Skeletal muscle cell (primary cell): ENCODE data around the gene SIX6.
"Not testable (repeated sequence)": the region's sequence is repeated elsewhere in the genome, so short reads cannot be mapped to it uniquely, and the experiment has no call there.

Source experiments
- DNase-seq: peaks from one replicate; pipeline ENCODE4 v3.0.0-alpha.2; 2010; ENCODE audit warnings: low read depth
- H3K4me3 ChIP-seq: 2 replicates; pipeline ENCODE4 v1.5.1; 2011; ENCODE audit warnings: low read depth, mild to moderate bottlenecking, control low read depth, low read length, moderate library complexity

Gene SIX6

GRCh38 chr14:60508707-60509437 is at the start of gene SIX6:
Gene SIX6, plus strand, starts transcription at chr14:60509146. Its CDS starts 253 bp downstream, at chr14:60509399.
- DNase-seq = no peak

GRCh38 chr14:60480248-60480647 is 28.7 kb upstream of the SIX6 start:
- not testable (repeated sequence) for DNase-seq, H3K4me3 ChIP-seq

More at GRCh38 chr14:60508707-60509437, at the start of gene SIX6:
- H3K4me3 ChIP-seq = no peak within 1 kb of the TSS

- DNase-seq = no peak
- no peak overlapping the region for H3K4me3 ChIP-seq
Measured at GRCh38 chr14:60482743-60483142, 26.2 kb upstream of the SIX6 start.

- peak overlapping the region; percentile 70 for H3K4me3 ChIP-seq
- no peak for DNase-seq
Measured at GRCh38 chr14:60485057-60485597, 23.8 kb upstream of the SIX6 start.

GRCh38 chr14:60485598-60486251 is 23.2 kb upstream of the SIX6 start, which contains the start of gene C14orf39:
Gene C14orf39, minus strand, starts transcription at chr14:60486063. Its CDS starts 985 bp downstream, at chr14:60485078.
- DNase-seq = peak; percentile 26
- H3K4me3 ChIP-seq = peak within 1 kb of the TSS; percentile 70

GRCh38 chr14:60487211-60487610 is 21.7 kb upstream of the SIX6 start:
- DNase-seq = no peak
- no peak overlapping the region for H3K4me3 ChIP-seq

- no peak overlapping the region for H3K4me3 ChIP-seq
- no peak for DNase-seq
Measured at GRCh38 chr14:60488175-60488574, 20.8 kb upstream of the SIX6 start.

GRCh38 chr14:60490270-60490669 is 18.7 kb upstream of the SIX6 start:
- DNase-seq = no peak
- H3K4me3 ChIP-seq = no peak overlapping the region

GRCh38 chr14:60495946-60496345 is 13.0 kb upstream of the SIX6 start:
- no peak overlapping the region for H3K4me3 ChIP-seq
- DNase-seq = no peak

GRCh38 chr14:60502541-60502940 is 6.4 kb upstream of the SIX6 start:
- DNase-seq = no peak
- H3K4me3 ChIP-seq = no peak overlapping the region

- H3K4me3 ChIP-seq = no peak overlapping the region
- no peak for DNase-seq
Measured at GRCh38 chr14:60505448-60505847, 3.5 kb upstream of the SIX6 start.

GRCh38 chr14:60506010-60506409 is 2.9 kb upstream of the SIX6 start:
- DNase-seq = no peak

GRCh38 chr14:60506462-60506984 is 2.4 kb upstream of the SIX6 start:
- no peak for DNase-seq
- no peak overlapping the region for H3K4me3 ChIP-seq

More at GRCh38 chr14:60506010-60506409, 2.9 kb upstream of the SIX6 start:
- H3K4me3 ChIP-seq = no peak overlapping the region

- no peak for DNase-seq
- no peak overlapping the region for H3K4me3 ChIP-seq
Measured at GRCh38 chr14:60506985-60507829, 1.7 kb upstream of the SIX6 start.

- DNase-seq = no peak
- no peak overlapping the region for H3K4me3 ChIP-seq
Measured at GRCh38 chr14:60508363-60508706, 611 bp upstream of the SIX6 start.

GRCh38 chr14:60509438-60510253 is 700 bp downstream of the SIX6 start:
- DNase-seq = no peak
- no peak overlapping the region for H3K4me3 ChIP-seq

- no peak overlapping the region for H3K4me3 ChIP-seq
- no peak for DNase-seq
Measured at GRCh38 chr14:60510254-60510950, 1.5 kb downstream of the SIX6 start.

GRCh38 chr14:60510951-60511599 is 2.1 kb downstream of the SIX6 start:
- no peak overlapping the region for H3K4me3 ChIP-seq
- no peak for DNase-seq
